HTR-8/SVneo (cell line): ENCODE results near the gene FREM3.
"Not testable (repeated sequence)": the region's sequence is repeated elsewhere in the genome, so short reads cannot be mapped to it uniquely, and the experiment has no call there.

Experiments
- DNase-seq: peaks from one replicate; pipeline ENCODE4 v3.0.0; 2011; ENCODE audit warnings: low spot score, mixed read lengths; ENCODE audit not compliant: insufficient read length
- FAIRE-seq: peaks from 2 replicates; lab custom pipeline; 2011; peaks lifted over from hg19 to GRCh38; lab: Jason Lieb, UNC

The FREM3 gene

DNA sequence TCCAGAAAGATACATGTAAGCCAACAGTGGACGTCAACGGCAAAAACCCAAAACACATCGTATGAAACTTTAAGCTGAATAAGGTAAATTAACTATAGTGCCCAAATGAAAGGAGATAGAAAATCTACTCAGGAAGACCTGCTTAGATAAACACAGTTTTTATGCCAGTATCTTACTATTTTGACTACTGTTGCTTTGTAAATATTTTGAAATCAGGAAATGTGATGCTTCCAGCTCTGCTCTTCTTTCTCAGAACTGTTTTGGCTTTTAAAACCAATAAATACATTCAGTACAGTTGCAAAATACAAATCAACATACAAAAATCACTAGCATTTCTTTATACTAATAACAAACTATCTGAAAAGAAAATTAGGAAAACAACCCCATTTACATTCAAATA lies 103.2 kb downstream of the FREM3 start:
- no peak for DNase-seq
- no peak for FAIRE-seq

DNA sequence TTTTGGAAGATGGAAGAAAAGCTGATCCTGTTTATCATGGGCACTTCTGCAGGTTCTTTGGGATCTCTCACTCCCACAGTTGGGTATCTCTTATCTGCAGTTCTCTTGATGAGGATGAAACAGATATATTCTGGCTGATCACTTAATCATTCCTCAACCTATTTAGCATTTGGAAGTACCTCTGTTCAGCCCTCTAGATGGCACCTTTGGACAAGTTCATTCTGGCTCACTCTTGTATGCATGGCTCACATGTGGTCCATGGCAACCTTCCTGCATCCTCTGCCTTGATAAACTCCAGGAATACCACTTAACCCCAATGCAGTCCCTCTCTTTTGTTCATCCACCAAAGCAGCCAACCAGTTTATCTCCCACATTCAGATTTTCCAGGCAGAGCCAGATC lies 112.8 kb downstream of the FREM3 start:
- DNase-seq, result no peak
- no peak for FAIRE-seq

- FAIRE-seq, result no peak
- DNase-seq, result peak; percentile 4
Observed at GRCh38 chr4:143586080-143586479, 114.4 kb downstream of the FREM3 start.

DNA sequence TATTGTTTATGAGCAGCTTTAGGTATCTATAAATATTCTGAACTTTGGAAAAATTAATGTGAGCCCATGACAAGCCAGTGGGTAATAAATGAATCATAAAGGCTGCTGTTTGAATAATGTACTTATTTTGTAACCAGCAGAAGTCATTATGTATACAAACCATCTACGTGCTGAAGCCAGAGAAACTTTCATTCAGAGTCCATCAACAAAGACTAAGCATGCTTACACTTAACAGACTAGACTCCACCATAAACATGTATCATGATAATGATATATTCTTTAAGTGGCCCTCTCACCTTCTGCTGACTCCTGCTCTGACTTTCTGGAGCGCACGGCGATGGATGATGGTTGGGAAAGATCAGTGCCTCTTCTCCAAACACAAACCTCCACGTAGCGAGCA lies 114.9 kb downstream of the FREM3 start:
- DNase-seq, result no peak
- FAIRE-seq, result no peak

GRCh38 chr4:143581331-143581946 lies 119.0 kb downstream of the FREM3 start:
- DNase-seq (no peak), FAIRE-seq (no peak)

DNA sequence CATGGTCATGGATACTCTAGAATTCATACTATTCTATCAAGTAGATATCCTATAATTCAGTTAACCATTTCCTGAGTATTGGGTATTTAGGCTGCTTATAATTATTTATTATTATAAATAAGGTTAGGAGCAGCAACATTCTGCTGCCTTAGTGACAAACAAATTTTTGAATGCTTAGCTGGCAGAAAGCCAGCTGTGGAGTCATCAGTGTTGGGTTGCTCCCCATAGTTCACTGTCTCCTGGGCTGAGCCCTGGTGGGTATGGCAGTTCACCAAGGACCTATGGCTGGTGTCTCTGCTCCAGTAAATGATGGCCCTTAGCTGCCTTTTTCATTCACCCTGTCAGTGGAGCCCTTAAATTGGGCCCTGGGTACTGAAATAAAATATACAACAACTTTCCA lies 125.1 kb downstream of the FREM3 start:
- no peak for FAIRE-seq
- DNase-seq, result no peak

DNA sequence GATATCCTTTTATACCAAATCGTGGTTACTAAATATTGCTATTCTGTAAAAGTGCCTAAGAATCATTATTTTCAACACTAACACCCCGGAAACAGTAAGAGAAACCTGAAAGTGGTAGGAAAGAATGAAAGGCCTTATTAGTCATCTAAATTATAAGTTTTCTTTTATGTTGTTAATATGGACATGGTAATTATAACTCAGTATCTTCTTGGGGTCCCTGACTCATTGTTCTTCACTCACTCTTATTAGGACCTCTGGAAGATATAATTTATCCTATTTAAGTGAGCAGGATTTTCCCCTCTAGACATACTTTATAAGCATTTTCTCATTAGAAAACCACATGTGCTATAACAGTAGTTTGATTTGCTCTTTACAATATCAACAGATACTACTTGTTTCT lies 136.0 kb downstream of the FREM3 start:
- no peak for DNase-seq
- FAIRE-seq, result no peak

DNA sequence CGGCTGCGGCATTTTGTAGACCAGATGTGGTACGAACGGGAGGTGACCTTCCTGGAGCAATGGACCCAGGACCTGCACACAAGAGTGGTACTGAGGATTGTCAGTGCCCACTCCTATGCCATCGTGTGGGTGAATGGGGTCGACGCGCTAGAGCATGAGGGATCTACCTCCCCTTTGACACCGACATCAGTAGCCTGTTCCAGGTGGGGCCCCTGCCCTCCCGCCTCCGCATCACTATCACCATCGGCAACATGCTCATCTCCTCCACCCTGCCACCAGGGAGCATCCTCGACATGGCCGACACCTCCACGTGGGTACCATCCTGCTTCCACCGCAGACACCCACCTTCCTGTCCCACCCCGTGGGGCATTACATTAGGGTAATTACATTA lies 140.7 kb downstream of the FREM3 start:
- no peak for FAIRE-seq
- DNase-seq, result no peak

- no peak for FAIRE-seq
- no peak for DNase-seq
Observed at GRCh38 chr4:143558823-143559756, 141.4 kb downstream of the FREM3 start.

DNA sequence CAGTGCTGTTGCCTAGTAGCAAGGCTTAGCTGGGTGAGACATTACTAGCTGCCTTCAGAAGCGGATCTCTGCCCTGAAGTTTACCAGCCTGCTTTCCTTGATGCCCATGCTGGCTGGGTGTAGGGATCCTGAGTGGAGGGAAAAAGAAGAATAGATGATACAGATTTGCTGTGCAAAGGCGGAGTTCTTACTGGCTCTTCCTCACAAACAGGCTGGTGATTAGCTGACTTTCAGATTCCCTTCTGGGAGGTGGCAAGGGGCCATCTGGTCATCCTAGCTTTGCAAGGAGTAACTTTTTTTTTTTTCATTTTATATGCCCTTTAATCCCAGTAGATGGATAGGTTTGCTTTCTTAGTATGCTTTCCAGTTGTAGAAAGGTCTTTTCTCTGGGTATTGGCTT lies 142.2 kb downstream of the FREM3 start:
- no peak for DNase-seq
- FAIRE-seq, result no peak

- FAIRE-seq (no peak), DNase-seq (no peak)
Observed at GRCh38 chr4:143555676-143556075, 144.8 kb downstream of the FREM3 start.

- DNase-seq (no peak), FAIRE-seq (no peak)
Observed at GRCh38 chr4:143554728-143555597, 145.5 kb downstream of the FREM3 start.

DNA sequence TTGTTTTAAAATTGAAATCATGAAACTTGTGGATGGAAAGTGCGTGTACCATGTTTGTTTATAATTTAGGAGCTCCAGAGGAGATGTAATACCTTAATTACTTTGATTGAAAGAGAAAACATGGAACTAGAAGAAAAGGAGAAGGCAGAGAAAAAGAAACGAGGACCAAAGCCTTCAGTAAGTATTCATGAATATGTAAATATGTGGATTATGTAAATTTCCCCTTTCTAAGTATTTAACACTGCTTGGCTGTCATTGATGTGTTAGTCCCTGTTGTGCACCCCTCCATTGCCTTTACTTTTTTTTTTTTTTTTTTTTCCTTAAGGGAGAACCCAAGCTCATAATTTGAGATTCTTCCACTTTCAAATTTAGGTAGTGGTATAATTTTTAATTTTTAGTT lies 150.5 kb downstream of the FREM3 start:
- DNase-seq (no peak), FAIRE-seq (no peak)

DNA sequence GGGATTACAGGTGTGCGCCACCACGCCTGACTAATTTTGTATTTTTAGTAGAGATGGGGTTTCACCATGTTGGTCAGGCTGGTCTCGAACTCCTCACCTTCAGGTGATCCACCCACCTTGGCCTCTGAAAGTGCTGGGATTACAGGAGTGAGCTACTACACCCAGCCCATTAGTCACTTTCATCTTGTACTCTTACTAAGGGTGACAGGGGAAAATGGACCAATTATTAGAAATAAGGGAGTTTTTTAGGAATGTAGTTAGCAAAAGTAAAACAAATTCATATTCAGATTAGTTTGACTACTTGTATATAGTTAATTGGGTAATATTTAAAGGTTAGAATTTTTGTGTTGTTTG lies 160.8 kb downstream of the FREM3 start:
- no peak for DNase-seq
- FAIRE-seq, result no peak

GRCh38 chr4:143538979-143539669 lies 161.4 kb downstream of the FREM3 start:
- DNase-seq, result no peak
- no peak for FAIRE-seq

- DNase-seq (no peak), FAIRE-seq (no peak)
Observed at GRCh38 chr4:143531788-143532491, 168.5 kb downstream of the FREM3 start.

- FAIRE-seq (no peak), DNase-seq (peak; percentile 10)
Observed at GRCh38 chr4:143531380-143531779, 169.1 kb downstream of the FREM3 start.

DNA sequence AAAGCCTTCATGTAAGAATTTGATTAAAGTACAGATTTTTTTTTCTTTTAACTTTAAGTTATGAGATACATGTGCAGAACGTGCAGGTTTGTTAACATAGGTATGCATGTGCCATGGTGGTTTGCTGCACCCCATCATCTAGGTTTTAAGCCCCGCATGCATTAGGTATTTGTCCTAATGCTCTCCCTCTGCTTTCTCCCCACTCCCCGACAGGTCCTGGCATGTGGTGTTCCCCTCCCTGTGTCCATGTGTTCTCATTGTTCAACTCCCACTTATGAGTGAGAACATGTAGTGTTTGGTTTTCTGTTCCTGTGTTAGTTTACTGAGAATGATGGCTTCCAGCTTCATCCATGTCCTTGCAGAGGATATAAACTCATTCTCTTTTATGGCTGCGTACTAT lies 172.4 kb downstream of the FREM3 start:
- not testable (repeated sequence) for DNase-seq

More for the DNA sequence above, 172.4 kb downstream of the FREM3 start:
- FAIRE-seq, result not testable (repeated sequence)
